ENCODE results near the gene IZUMO1.

GRCh38 chr19:48731452-48731851 is 15.3 kb downstream of the IZUMO1 start:
- no peak for TF ChIP-seq POLR2A (IDR thresholded peaks at IDR 0.05; ENCODE audit: low read depth, low read length)
- TF ChIP-seq TAF1 (IDR thresholded peaks at IDR 0.05; ENCODE audit: borderline replicate concordance, low read depth, low read length), result no peak

All from GM12892 (cell line).